ENCODE data around the gene LPCAT1.

The LPCAT1 gene

GRCh38 chr5:1544294-1544961, 20.7 kb upstream of the LPCAT1 start:
- TF ChIP-seq CTCF (conservative IDR thresholded peaks at IDR 0.05; ENCODE audit: low read depth, low read length), result no peak
- no peak overlapping the region for H3K27ac ChIP-seq

GRCh38 chr5:1543398-1544293, 19.9 kb upstream of the LPCAT1 start:
- H4K20me1 ChIP-seq (ENCODE audit: insufficient read depth), result no peaks in the 10 kb centered on the region
- no peak for TF ChIP-seq CTCF (conservative IDR thresholded peaks at IDR 0.05; ENCODE audit: low read depth, low read length)
- H3K9ac ChIP-seq, result no peak overlapping the region
- no peaks in the 10 kb centered on the region for H3K79me2 ChIP-seq (ENCODE audit: insufficient read depth, low read depth)
- no peaks in the 10 kb centered on the region for H3K36me3 ChIP-seq (ENCODE audit: insufficient read depth)
- H3K27me3 ChIP-seq (ENCODE audit: insufficient read depth, low read depth), result no peaks in the 10 kb centered on the region; the same call in 1 of the 2 replicates
- no peaks in the 10 kb centered on the region for H3K4me1 ChIP-seq (ENCODE audit: low read depth, poor library complexity, severe bottlenecking)
- H2AFZ ChIP-seq (ENCODE audit: low read depth), result no peak overlapping the region
- H3K4me3 ChIP-seq (IDR thresholded peaks at IDR 0.05; ENCODE audit: insufficient read depth, low read depth, low read length), result no peak overlapping the region
- no peak overlapping the region for H3K27ac ChIP-seq
- no peak overlapping the region for H3K4me2 ChIP-seq

More at GRCh38 chr5:1544294-1544961, 20.7 kb upstream of the LPCAT1 start:
- H3K27me3 ChIP-seq (ENCODE audit: insufficient read depth, low read depth), result no peaks in the 10 kb centered on the region; the same call in 1 of the 2 replicates
- no peaks in the 10 kb centered on the region for H3K79me2 ChIP-seq (ENCODE audit: insufficient read depth, low read depth)
- H3K9ac ChIP-seq, result no peak overlapping the region
- no peak overlapping the region for H3K4me3 ChIP-seq (IDR thresholded peaks at IDR 0.05; ENCODE audit: insufficient read depth, low read depth, low read length)
- H3K36me3 ChIP-seq (ENCODE audit: insufficient read depth), result no peaks in the 10 kb centered on the region
- H2AFZ ChIP-seq (ENCODE audit: low read depth), result no peak overlapping the region
- H4K20me1 ChIP-seq (ENCODE audit: insufficient read depth), result no peaks in the 10 kb centered on the region
- H3K4me1 ChIP-seq (ENCODE audit: low read depth, poor library complexity, severe bottlenecking), result no peaks in the 10 kb centered on the region
- no peak overlapping the region for H3K4me2 ChIP-seq

GRCh38 chr5:1542781-1543180, 19.0 kb upstream of the LPCAT1 start:
- no peak overlapping the region for H3K4me3 ChIP-seq (IDR thresholded peaks at IDR 0.05; ENCODE audit: insufficient read depth, low read depth, low read length)
- TF ChIP-seq CTCF (conservative IDR thresholded peaks at IDR 0.05; ENCODE audit: low read depth, low read length), result no peak
- no peaks in the 10 kb centered on the region for H3K36me3 ChIP-seq (ENCODE audit: insufficient read depth)
- H3K9ac ChIP-seq, result no peak overlapping the region
- H3K4me1 ChIP-seq (ENCODE audit: low read depth, poor library complexity, severe bottlenecking), result no peaks in the 10 kb centered on the region
- H3K27me3 ChIP-seq (ENCODE audit: insufficient read depth, low read depth), result no peaks in the 10 kb centered on the region
- no peaks in the 10 kb centered on the region for H3K79me2 ChIP-seq (ENCODE audit: insufficient read depth, low read depth)
- H4K20me1 ChIP-seq (ENCODE audit: insufficient read depth), result no peaks in the 10 kb centered on the region
- H3K4me2 ChIP-seq, result no peak overlapping the region
- no peak overlapping the region for H3K27ac ChIP-seq
- H2AFZ ChIP-seq (ENCODE audit: low read depth), result no peak overlapping the region

GRCh38 chr5:1541702-1542400, 18.1 kb upstream of the LPCAT1 start:
- Histone ChIP-seq H4K20me1 (ENCODE audit: insufficient read depth) (no peaks in the 10 kb centered on the region), H3K4me1 (ENCODE audit: low read depth, poor library complexity, severe bottlenecking) (no peaks in the 10 kb centered on the region), H3K27me3 (ENCODE audit: insufficient read depth, low read depth) (no peaks in the 10 kb centered on the region), H3K4me3 (IDR thresholded peaks at IDR 0.05; ENCODE audit: insufficient read depth, low read depth, low read length) (no peak overlapping the region), H2AFZ (ENCODE audit: low read depth) (no peak overlapping the region), H3K4me2 (no peak overlapping the region), H3K36me3 (ENCODE audit: insufficient read depth) (no peaks in the 10 kb centered on the region), H3K79me2 (ENCODE audit: insufficient read depth, low read depth) (no peaks in the 10 kb centered on the region), H3K9ac (no peak overlapping the region), H3K27ac (no peak overlapping the region)
- no peak for TF ChIP-seq CTCF (conservative IDR thresholded peaks at IDR 0.05; ENCODE audit: low read depth, low read length)

All from KMS-11 (cell line).